Activated CD4-positive, CD25-positive, alpha-beta regulatory T cell treated with anti-CD3 and anti-CD28 coated beads, Interleukin-2, amount 50 U/mL, for 24 hours (primary cell): Measurements from ENCODE around the gene PANK2.

Source experiments
- ATAC-seq, 2 donors: fragments of 150-1000 bp; cut with Tn5 transposase; one replicate each; pipeline ENCODE4 v1.10.0; 2021; ENCODE audit warnings: mild to moderate bottlenecking in 1 of 2, moderate library complexity in 1 of 2

The PANK2 gene

DNA sequence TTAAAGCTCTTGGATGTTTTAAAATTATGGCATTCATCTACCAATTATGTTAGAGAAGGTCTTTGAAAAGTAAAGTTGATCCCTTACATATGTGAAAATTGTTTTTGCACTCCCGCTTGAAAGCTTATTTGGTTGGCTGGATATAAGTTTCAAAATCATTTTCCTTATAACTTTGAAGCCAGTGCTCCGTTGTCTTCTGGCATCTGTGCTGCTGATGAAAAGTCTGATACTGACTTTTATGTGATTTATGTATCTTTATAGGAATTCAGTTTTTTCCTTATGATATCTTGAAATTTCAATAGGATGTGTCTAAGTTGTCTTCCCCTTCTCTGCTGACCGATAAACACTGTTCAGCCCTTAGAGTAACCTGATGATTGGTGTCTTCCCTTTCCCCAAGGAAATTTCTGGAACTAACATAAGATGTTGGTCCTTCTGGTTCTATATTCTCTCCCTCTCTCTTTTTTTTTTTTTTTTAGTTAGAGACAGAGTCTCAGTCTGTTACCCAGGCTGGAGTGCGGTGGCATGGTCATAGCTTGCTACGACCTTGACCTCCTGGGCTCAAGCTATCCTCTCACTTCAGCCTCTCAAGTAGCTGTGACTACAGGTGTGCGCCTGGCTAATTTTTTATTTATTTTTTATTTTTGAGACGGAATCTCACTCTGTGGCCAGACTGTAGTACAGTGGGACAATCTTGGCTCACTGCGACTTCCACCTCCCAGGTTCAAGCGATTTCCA lies 12.7 kb downstream of the PANK2 start:
- ATAC-seq, result no peak

DNA sequence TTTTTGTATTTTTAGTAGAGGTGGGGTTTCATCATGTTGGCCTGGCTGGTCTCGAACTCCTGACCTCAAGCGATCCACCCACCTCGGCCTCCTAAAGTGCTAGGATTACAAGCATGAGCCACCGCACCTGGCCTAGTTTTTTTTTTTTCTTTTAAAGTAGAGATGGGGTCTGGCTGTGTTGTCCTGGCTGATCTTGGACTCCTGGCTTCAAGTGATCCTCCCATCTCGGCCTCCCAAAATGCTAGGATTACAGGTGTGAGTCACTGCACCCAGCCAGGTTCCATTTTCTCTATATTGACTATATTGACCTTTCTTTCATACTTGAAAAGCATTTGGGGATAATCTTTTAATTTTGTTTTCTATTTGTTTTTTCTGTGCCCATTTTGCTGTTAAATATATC lies 13.3 kb downstream of the PANK2 start:
- ATAC-seq, result no peak

DNA sequence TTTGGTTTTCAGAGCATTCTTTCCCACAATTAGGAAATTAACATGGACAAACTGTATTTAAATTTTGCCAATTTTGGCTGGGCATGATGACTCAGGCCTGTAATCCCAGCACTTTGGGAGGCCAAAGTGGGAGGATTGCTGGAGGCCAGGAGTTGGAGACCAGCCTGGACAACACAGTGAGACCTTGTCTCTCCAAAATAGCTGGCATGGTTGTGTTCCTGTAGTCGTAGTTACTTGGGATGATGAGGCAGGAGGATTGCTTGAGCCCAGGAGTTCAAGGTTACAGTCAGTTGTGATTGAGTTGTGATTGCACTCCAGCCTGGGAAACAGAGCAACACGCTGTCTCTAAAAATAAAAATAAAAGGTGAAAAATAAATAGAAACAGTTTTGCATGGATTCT lies 15.0 kb downstream of the PANK2 start:
- ATAC-seq, result no peak

DNA sequence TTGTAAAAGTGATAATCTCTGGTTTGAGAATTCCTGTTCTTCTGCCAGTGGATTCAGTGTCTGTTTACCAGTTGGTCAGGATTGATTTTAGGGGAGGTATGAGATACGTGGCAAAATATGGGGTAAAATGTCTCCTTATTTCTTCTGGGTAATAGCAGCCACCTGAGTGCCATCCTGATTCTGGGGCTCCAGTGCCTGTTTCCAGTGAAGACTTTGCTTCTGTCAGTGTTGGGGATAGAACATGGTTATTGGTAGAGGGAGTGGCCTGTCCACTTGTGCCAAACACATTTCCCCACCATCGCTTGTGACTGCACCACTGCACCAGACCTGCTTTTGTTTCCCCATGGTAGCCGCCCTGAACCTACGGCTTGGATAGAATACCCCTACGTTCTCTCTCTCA lies 15.7 kb downstream of the PANK2 start:
- ATAC-seq, result no peak

DNA sequence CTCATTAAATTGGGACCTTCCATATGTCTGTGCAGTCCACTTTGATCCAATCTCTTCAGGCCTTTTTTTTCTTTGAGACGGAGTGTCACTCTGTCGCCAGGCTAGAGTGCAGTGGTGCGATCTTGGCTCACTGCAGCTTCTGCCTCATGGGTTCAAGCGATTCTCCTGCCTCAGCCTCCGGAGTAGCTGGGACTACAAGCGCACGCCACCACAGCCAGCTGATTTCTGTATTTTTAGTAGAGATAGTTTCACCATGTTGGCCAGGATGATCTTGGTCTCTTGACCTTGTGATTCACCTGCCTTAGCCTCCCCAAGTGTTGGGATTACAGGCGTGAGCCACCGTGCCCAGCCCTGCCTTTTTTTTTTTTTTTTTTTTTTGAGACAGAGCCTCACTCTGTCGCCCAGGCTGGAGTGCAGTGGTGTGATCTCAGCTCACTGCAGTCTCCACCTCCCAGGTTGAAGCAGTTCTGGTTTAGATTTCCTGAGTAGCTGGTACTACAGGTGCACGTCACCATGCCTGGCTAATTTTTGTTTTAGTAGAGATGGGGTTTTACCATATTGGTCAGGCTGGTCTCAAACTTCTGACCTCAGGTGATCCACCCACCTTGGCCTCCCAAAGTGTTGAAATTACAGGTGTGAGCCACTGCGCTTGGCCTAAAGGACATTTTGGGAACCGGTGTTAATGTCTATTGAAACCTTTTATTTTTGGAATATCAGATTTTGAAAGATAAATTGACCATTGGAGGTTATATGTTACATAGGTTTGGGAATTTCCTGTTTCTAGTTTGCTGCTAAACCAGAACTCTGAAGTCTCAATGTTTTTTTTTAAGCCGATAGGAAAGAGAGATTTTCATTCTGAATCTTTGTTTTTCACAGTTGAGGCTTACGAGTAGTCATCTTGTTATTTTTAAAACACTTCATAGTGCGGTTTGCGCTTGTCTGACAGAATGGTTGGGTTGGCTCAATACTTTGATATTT lies 17.8 kb downstream of the PANK2 start:
- ATAC-seq, result peak; percentile 91

DNA sequence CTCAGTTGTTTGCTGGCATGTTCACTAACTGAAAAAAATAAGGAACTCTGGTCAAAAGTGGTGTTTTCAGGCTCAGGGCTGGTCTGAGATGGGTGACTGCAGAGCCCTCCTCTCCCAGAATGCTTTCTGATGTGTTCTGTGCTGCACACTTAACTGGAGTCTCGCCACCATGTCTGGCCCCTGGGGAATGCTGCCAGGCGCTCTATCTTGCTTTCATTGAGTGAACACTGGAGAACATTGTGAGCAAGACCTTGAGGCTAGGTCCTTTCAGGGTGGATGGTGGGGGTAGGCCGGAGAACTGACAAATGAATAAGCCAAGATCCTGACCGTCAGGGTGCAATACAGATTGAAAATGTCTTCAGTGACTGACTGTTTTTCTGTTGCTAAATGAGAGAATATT lies 19.5 kb downstream of the PANK2 start:
- ATAC-seq, result no peak

DNA sequence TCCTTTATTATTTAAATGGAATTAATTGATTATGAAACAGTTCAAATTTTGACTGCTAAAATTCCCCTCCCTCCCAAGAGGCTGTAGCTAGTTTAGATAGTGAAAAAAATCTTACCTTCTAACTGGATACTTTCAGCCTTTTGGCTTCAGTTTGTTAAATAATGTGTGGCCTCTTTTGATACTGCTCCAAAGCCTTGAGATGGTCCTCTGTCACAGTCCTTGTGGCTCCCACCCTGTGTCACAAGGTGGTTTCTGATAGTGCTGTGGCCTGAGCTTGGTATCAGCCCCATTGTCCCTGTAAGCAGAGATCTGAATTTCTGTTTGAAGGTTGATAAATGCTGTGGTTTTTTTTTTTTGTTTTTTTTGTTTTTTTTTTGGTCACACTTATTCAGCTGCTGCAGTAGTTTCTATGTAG lies 20.8 kb downstream of the PANK2 start:
- ATAC-seq, result no peak

DNA sequence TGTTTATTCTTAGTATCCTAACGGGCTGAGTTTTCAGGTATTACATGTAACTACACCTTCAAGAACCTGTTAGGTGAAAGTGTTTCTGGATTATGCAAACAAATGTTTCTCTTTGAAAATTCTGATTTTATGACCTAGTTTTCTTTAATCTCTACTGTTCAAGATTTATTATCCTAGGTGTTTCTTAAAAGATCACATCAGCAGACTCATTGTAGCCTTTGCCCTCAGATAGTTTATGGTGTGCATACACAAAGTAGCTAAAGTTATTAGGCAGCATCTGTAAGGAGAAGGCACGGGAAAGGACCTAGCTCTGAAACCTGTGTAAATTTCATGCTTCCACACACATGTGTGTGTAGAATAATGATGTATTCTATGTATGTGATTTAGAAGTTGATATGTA lies 21.7 kb downstream of the PANK2 start:
- ATAC-seq, result no peak

DNA sequence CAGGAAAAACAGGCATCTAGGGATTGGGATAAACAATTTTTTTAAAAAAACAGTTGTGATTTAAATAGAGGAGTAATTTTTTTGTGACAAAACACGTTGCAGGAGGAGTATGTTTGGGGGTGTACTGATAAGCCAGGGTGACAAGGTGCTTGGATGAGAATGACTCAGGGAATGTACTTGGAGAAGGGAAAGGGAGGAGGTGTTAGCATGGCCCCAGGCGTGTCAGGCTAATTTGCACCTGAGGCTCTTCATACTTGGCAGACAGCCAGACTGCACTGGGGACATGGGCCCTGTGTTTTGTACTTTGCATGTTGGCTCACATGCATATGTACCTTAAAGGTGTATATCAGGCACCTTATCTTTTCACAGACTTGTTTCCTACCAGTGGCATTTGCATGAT lies 22.8 kb downstream of the PANK2 start:
- no peak for ATAC-seq

DNA sequence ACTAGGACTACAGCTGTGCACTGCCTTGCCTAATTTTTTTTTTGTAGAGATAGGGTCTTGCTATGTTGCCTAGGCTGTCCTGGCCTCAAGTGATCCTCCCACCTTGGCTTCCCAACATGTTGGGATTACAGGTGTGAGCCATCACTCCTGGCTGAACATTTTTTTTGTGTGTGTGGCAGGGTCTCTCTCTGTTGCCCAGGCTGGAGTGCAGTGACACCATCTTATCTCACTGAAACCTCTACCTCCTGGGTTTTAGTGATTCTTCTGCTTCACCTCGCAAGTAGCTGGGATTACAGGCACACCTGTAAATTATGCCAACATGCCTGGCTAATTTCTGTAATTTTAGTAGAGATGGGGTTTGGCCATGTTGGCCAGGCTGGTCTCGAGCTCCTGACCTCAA lies 25.3 kb downstream of the PANK2 start:
- no peak for ATAC-seq

DNA sequence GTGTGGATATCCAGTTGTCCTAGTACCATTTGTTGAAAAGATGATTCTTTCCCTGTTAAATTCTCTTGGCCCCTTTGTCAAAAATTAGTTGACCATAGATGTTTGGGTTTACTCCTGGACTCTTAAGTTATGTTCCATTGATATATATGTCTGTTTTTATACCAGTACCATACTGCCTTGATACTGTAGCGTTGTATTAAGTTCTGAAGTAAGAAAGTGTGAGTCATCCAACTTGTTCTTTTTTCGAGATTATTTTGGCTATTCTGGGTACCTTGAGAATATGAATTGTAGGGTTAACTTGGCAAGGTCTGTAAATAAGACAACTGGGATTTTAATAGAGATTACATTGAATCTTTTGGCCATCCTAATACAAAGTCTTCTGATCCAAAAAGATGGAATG lies 26.5 kb downstream of the PANK2 start:
- peak in 1 of 2 donors; percentile 68 for ATAC-seq

DNA sequence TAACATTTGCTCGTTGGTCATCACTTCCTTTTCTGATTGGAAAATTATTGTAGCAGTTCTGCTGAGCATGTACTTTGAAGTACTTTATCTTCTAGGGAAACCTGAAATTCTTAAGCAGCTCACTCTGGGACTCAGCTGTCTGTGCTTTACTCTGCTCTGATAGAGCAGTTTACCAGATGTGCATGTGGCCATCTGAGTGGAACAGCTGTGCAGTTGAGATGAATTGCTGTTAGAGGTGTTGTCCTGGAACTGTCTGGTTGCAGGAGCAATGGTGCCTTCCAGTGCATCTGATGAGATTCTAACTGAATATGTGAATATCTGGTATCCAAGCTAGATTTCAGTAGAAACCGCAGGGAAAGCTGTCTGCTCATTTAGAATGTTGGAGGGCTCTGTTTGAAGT lies 27.2 kb downstream of the PANK2 start:
- no peak for ATAC-seq

DNA sequence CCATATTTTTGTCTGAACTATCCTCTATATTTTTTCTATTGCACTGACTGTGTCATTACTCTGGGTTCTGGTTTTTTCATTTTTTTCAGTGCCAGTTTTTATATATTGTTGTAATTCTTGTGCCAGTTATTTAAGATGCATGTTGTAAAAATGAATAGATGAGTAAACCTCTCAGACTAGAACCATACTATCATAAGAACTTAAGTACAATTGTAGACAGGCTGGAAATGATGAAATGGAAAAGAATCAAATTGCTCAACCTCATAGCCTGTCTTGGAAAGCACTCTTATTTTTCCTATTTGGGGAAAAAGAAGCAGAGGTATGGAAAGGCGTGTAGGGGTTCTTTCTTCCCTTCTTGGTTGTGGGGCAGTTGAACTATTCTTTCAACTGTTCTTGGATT lies 30.2 kb downstream of the PANK2 start:
- ATAC-seq, result no peak

DNA sequence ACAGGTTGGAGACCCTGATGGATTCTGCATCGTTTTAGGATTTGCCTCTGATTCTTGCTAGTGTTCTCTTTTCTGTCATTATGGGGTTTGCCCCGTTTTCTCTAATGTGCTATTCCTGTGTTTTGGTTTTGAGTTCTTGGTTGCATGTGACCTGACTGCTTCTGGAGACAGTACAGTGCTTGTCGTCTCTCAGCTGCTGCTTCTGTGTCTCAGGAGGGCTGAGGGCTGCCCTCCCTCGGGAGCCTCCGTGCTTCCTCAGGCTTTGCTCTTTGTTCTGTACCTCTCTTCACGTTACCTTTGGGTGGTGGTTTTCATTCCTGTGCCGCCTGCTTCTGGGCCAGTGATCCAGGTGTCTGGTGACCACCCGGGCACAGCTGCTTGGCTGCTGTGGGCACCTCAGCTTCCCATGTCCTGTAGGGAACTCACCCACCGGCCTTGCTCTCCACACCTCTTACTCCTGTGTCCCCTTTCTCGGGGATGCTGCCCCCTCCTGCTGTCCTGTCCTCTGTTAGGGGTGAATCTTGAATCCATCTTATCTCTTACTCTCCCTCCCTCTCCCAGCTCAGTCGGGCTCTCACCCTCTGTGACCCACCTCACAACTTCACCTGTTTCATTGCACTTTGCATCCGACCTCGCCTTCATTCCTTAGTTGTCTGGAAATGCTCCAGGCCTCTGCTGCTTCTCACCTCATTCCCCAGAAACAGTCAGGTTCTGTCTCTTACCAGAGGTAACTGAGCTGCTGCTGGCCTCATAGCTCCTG lies 33.2 kb downstream of the PANK2 start:
- ATAC-seq, result no peak

DNA sequence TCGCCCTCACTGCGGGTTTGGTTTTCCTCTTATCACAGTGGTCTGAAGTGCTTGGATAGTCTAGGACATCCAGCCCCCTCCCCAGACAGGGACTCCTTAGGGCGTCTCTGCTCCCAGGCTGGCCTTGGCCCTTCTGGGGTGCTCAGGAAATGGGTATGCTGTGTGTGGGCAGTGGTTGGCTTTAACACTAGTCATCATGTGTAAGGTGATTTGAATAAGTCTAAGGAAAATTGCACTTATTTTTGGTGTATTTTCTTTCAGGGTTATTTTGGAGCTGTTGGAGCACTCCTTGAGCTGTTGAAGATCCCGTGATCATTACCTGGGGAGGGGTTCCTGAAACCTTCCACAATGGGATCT lies 33.8 kb downstream of the PANK2 start:
- peak in 1 of 2 donors; percentile 14 for ATAC-seq

DNA sequence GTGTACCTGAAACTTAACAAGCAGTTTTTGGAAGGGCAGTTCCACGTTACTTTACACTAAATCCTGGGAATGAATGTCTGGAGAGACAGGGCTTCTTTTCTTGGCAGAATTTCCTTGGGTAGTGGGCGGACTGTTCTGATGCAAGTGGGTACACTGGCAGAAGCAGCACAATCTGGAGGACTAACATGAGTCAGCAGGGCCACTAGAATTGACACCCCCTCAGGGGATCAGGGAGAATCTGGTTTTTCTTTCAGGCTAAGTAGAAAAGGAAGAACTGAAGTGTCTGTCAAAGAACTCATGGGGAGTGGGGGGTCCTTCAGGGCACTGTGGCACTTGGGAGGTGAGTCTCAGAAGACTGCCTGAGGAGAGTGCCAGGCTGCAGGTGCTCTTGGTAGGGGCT lies 34.6 kb downstream of the PANK2 start:
- ATAC-seq, result no peak

DNA sequence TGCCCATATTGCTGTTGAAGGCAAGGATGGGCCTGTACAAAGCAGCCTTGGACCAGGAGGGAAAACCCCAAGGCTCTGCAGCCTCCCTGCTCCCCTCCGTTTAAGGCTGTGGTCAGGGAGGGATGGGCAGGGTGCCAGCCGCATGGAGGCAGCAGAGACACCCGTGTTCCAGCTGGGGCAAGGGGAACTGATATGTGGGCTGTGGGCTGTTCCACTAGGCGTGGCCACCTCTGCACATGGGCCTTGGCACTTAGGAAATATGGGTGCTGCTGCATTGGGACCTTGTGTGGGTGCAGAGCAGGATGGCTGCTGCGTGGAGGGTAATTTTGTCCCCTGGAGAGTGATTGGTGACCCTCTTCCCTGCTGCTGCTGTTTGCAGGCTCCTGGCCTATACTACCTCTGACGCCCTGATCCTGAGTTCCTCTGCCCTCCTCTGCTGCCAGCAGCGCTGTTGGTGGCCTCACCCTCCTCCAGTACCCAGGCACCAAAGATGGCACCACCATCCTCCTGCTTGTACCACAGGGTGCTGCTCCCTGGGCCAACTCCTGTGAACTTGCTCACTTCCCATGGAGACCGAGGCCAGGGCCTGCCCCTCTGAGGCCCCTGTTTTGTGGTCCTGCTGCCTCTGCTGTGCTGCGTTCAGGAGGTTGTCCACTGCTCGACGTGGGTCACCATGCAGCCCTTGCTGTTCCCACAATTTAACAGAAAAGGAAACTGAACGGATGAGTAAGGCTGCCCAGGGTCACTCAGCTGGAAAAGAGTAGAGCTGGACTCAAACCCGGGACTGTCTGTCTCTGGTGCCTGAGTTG lies 35.3 kb downstream of the PANK2 start:
- ATAC-seq, result peak in 1 of 2 donors; percentile 17

DNA sequence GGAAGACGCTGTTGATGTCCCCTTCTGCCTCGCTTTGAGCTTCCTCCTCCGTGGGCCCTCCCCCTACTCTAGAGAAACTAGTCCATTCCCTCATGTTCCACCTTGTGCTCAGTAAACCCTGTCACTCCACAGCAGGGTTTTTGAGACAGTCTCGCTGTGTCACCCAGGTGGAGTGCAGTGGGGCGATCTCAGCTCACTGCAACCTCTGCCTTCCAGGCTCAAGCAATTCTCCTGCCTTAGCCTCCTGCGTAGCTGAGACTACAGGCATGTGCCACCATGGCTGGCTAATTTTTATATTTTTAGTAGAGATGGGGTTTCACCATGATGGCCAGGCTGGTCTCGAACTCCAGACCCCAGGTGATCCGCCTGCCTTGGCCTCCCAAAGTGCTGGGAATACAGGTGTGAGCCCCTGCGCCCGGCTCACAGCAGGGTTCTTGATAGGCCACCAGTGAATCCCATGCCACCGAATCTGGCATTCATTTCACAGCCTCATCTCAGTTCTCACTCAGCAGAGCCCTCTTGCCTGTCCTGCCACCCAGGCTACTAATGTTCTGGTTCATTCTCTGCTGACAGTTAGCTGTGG lies 36.0 kb downstream of the PANK2 start:
- no peak for ATAC-seq

DNA sequence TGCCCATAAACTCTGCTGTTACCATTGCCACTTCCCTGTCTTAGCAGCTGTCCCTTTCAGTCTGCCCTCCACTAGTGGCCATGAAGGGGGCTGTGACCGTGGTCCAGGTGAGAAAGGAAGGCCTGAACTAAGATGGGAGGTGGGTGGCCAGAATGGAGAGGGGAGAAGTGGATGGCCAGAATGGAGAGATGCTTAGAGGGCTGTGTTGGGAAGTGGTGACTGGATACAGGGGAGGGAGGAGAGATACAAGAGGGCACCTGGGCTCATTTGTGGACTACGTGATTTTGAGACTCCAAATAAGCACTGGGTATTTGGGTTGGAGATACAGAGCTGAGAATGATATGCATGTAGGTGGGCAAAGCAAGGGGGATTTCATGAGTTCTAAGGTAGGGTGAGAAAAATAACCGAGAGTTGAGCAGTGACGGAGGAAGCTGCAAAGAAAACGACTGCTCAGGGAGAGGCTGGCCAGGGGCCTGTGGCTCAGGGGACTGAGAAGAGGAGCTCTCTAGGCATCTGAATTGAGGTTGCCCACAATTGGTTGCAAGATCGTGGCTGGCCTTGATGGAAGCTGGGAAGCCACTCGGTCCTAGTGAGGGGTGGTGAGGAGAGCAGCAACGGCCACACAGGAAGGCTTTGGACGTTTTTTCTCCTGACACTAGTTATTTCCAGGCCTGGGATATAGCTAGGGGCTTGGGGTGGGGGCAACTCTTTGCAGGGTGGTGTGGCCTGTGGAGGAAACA lies 36.9 kb downstream of the PANK2 start:
- no peak for ATAC-seq

DNA sequence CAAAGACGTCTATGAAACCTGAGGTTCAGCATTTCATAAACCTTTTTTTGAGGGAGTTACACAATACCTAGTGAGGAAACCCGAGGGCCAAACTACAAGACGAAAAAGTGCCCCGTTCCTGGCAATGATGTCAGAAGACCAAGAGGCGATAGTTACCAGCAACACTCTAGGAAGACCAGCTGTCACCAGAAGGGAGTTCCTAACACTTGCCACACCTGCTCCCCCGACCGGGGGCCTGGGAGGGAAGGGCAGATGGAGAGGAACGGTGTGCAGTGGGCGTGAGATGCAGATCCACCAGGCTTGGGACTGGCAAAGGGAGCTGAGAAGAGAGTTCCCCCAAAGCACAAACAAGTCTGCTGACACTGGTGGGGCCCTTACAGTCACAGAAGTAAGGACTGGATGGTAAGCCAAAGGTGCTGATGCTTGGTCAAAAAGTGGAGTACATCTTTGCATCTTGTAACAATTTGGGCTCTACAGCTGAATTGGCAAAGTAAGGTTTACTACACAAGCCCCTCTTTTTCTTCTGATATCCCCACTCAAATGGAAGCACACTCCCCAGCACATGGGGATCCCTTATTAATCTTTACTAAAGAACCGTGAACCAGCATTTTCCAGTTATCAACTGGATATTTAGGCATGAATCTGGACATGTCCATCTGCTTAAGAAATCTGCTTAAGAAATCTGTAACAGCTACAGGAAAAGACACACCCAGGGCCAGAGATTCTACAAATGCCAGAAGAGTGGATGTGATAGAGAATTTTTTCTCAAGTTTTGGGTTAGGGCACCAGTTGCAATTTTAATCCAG lies 38.5 kb downstream of the PANK2 start:
- no peak for ATAC-seq

DNA sequence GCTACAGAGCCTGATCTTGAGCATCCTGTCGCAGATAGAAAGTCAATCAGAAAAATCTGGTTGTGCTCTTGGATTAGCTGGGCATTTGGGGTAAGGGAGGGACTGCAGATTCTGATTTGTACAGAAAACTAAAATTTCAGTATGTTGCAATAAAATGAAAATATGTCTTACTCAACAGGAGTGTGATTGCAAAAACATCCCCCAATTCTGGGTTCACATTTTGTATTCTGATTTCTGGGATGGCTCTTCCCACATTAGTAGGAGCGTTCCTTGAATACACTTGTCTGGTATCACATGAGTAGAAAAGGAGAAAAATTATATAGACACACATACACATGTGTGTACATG lies 40.5 kb downstream of the PANK2 start:
- no peak for ATAC-seq
